Epithelial cell of esophagus (primary cell): Measurements from ENCODE around the gene FFAR4.

Experiments used
- DNase-seq: peaks from one replicate; pipeline ENCODE4 v3.0.0; 2010; ENCODE audit warnings: low read depth
- H3K4me3 ChIP-seq: 2 replicates; pipeline ENCODE4 v1.5.1; 2011; ENCODE audit warnings: mild to moderate bottlenecking, low read length, control low read depth
- TF ChIP-seq, protein P1 (sequence below): IDR thresholded peaks from 2 replicates; pipeline ENCODE4 v1.5.1; 2011; ENCODE audit warnings: low read depth, mild to moderate bottlenecking, low read length, control low read depth, inconsistent platforms; ENCODE audit not compliant: insufficient read depth; ENCODE audit errors: missing control alignments

The FFAR4 gene

DNA sequence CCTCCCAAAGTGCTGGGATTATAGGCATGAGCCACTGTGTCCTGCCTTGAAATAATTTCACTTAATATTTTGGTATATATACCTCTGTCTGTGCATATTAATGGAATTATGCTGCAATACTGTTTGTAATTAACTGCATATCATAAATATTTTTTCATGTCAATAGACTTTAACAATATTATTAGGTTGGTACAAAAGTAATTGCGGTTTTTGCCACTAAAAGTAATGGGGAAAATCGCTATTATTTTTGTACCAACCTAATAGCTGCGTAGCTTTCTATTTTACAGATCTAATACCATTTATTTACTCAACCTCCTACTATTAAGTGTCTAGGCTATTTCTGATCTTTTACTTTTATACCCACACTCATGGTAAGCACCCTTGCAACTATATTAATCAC lies 42.0 kb downstream of the FFAR4 start:
- no peak for DNase-seq
- H3K4me3 ChIP-seq = no peak overlapping the region
- TF ChIP-seq, protein P1, sequence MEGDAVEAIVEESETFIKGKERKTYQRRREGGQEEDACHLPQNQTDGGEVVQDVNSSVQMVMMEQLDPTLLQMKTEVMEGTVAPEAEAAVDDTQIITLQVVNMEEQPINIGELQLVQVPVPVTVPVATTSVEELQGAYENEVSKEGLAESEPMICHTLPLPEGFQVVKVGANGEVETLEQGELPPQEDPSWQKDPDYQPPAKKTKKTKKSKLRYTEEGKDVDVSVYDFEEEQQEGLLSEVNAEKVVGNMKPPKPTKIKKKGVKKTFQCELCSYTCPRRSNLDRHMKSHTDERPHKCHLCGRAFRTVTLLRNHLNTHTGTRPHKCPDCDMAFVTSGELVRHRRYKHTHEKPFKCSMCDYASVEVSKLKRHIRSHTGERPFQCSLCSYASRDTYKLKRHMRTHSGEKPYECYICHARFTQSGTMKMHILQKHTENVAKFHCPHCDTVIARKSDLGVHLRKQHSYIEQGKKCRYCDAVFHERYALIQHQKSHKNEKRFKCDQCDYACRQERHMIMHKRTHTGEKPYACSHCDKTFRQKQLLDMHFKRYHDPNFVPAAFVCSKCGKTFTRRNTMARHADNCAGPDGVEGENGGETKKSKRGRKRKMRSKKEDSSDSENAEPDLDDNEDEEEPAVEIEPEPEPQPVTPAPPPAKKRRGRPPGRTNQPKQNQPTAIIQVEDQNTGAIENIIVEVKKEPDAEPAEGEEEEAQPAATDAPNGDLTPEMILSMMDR = no peak

DNA sequence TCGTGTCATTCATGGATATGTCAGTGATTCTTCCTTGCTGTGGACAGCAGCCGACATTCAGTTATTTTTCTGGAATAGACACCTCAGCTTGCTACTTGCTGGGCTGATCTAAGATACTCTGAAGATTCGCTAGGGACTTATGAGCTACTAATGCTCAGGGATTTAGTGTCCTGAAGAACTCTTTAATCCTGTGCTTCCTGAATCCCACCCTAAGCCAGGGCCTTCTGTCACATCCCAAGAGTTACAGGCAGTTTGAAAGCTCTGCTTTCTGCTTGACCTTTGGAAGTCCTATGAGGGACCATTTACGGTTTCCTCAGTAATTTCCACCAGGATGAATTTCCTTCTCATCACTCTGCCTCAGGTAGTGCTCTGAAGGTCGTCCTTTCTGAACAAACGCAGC lies 45.8 kb downstream of the FFAR4 start, which contains the start of gene PDE6C:
Gene PDE6C (plus strand): TSS at position 227 of the 400 bp plus-strand sequence. CDS start 189 bp downstream, outside the sequence.
- TF ChIP-seq, protein P1 = no peak
- H3K4me3 ChIP-seq = no peak within 1 kb of the TSS
- DNase-seq = no peak

DNA sequence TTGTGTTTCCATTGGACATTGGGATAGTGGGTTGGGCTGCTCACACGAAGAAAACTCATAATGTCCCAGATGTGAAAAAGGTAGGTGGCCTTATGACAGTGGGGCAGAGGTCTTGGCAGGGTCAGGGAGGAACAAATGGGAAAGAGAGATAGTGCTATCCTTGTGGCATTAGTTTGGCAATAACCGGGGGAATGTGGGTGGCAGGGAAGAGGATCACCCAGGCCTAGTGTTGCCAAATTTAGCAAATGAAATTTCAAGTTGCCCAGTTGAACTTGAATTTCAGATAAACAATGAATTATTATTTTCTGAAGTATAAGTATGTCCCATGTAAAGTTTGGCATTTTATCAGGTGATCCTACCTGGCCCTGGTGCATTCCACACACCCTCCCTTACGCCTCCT lies 46.7 kb downstream of the FFAR4 start:
- no peak for DNase-seq
- TF ChIP-seq, protein P1 = no peak
- no peak overlapping the region for H3K4me3 ChIP-seq

DNA sequence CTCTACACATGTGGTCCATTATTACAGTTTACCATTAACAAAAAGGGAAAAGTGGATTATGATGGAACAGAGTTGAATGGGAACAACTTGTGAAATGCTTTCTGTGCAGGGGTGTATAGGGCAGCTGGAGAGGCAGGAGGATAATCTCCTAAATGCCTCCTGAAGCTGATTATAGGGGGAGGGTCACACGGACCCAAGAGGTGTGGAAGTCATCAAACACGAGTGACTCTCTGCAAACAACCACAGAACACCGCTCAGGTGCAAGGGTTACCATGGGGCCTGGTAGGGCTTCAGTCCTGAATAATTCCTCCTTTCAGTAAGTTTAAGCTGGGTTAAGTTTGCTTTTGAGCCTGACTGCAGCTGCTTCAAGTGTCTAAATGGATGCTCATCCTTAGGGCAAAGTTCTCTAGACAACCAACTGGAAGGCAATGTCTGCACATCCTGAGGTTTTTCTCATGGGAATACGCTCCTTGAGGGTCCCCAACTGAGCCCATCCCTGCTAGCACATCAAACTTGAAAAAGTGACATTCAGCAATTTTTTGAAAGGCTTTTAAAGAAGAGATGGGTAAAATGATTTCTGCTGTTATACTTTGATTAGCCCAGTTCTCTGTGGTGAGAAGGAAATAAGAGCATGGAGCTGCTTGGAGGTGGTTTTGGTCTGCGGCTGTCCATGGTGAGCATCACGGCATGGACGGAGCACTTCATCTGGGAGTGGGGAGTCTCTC lies 47.8 kb downstream of the FFAR4 start:
- DNase-seq = no peak
- TF ChIP-seq, protein P1 = no peak
- no peak overlapping the region for H3K4me3 ChIP-seq

DNA sequence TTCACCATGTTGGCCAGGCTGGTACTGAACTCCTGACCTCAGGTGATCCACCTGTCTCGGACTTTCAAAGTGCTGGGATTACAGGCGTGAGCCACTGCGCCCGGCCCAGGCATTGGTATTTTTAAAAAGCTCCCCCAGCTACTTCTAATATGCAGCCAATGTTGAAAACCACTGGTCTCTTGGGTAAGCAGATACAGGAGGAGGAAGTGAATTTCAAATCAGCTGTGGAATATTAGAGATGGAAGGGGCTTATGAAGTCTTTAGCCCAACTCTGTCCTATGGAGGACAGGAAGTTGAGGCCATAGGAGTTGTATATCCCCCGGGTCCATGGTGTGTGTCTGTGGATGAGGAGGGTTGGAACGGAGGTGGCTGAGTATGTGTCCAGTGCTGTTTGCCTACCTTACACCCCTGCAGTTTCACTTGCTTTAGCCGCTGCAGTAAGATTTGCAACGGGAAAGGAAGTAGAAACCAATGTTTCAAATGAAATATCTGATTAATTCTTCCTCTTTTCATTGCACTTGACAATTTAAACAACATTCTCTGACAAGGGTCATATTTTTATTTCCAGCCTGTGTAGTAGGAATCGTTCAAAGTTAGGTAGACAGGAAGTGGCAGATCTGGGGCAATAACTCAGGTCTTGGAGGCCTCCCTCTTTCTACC lies 49.2 kb downstream of the FFAR4 start:
- TF ChIP-seq, protein P1 = no peak
- no peak for DNase-seq
- H3K4me3 ChIP-seq = no peak overlapping the region

DNA sequence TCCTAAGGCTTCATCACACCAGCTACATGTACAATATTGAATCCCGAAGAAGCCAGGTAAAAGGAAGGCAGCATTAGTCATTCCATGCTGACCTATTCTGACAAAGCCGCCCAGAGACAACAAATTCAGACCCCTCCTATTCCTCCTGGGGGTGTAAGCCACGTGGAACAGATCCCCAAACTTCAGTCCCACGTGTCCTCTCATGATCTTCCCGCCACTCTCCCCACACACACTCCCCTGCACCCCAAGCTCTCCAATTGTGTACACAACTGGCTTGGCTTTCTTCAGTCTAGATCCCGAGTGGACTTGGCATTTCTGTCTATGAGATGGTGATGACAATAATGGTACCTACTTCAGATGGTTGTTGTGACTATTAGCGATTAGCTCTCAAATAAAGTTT lies 54.5 kb downstream of the FFAR4 start:
- H3K4me3 ChIP-seq = no peak overlapping the region
- TF ChIP-seq, protein P1 = no peak
- DNase-seq = no peak
